Lower lobe of right lung (tissue), 2 donors: ENCODE measurements around the gene UNC5CL. TPM values are rescaled to one million over a fixed set of nuclear protein-coding genes. Genes with fewer than 3 reads are reported as not detected.

ENCODE experiments used
- ATAC-seq, 2 donors: fragments of 200-7000 bp; cut with Tn5 transposase; one replicate each; pipeline ENCODE4 v1.9.1; 2020 to 2022; ENCODE audit warnings: mild to moderate bottlenecking in 2 of 2, moderate library complexity in 2 of 2
- DNase-seq: peaks from one replicate; pipeline ENCODE4 v3.0.0-alpha.2; 2020
- H3K27ac ChIP-seq: fragments of 200-600 bp; one replicate; pipeline ENCODE4 v1.8.0; 2022
- H3K27me3 ChIP-seq: fragments of 200-600 bp; one replicate; pipeline ENCODE4 v1.8.0; 2022; ENCODE audit warnings: low read depth
- H3K36me3 ChIP-seq: fragments of 200-600 bp; one replicate; pipeline ENCODE4 v1.8.0; 2022; ENCODE audit warnings: mild to moderate bottlenecking
- H3K4me1 ChIP-seq: fragments of 200-600 bp; one replicate; pipeline ENCODE4 v1.8.0; 2022
- H3K4me3 ChIP-seq: fragments of 200-600 bp; one replicate; pipeline ENCODE4 v1.8.0; 2022; ENCODE audit warnings: mild to moderate bottlenecking
- H3K9me3 ChIP-seq: fragments of 200-600 bp; one replicate; pipeline ENCODE4 v1.8.0; 2022
- CTCF ChIP-seq: fragments of 200-600 bp; IDR thresholded peaks from one replicate; pipeline ENCODE4 v1.8.0; 2022; ENCODE audit warnings: antibody characterized with exemption, mild to moderate bottlenecking
- intact Hi-C: fragments of 100-400 bp; cut with DNase I; formaldehyde crosslinking; loops from one replicate; pipeline ENCODE4 v1.11.0; 2022
- total RNA-seq: library from RNA; stranded (reverse); fragmentation: NEBNext Ultra II Directional; extraction: Animal tissue kit (Norgen Biotek cat#: 25700); gene quantifications from one replicate; pipeline ENCODE4 v1.2.1, GENCODE V29; 2021
- donor health status: DM: no; HTN: yes; CAD: no; lungs with severe emphysema.

The UNC5CL gene
- total RNA-seq, 1 donor from 2014 or later, result 1.1 TPM

- Histone ChIP-seq H3K27me3 (no peaks in the 10 kb centered on the region), H3K27ac (no peak within 1 kb of the TSS), H3K36me3 (no peaks in the 10 kb centered on the region), H3K4me3 (no peak within 1 kb of the TSS), H3K4me1 (no peaks in the 10 kb centered on the region), H3K9me3 (no peaks in the 10 kb centered on the region)
- DNase-seq, result no peak
- no peak for ATAC-seq
- TF ChIP-seq CTCF, result no peak
- intact Hi-C loops, result no loop called here
Measured at GRCh38 chr6:41042226-41043055, 3.4 kb upstream of the UNC5CL start, which contains the start of gene TSPO2. TSPO2 (plus strand) TSS chr6:41042467; CDS start chr6:41042986, 519 bp downstream.

GRCh38 chr6:41040940-41041536 lies 2.0 kb upstream of the UNC5CL start:
- intact Hi-C loops, result no loop called here
- H3K27ac ChIP-seq, result no peak overlapping the region
- H3K36me3 ChIP-seq, result no peaks in the 10 kb centered on the region
- DNase-seq (no peak), ATAC-seq (no peak)
- no peak for TF ChIP-seq CTCF
- H3K4me3 ChIP-seq, result no peak overlapping the region
- H3K4me1 ChIP-seq, result no peaks in the 10 kb centered on the region
- H3K27me3 ChIP-seq, result no peaks in the 10 kb centered on the region
- H3K9me3 ChIP-seq, result no peaks in the 10 kb centered on the region

- intact Hi-C loops, result no loop called here
- ATAC-seq, result peak; percentile 34 to 77
- no peaks in the 10 kb centered on the region for H3K4me1 ChIP-seq
- H3K4me3 ChIP-seq, result no peak overlapping the region
- H3K36me3 ChIP-seq, result no peaks in the 10 kb centered on the region
- H3K9me3 ChIP-seq, result no peaks in the 10 kb centered on the region
- DNase-seq, result no peak
- no peak for TF ChIP-seq CTCF
- H3K27me3 ChIP-seq, result no peaks in the 10 kb centered on the region
- no peak overlapping the region for H3K27ac ChIP-seq
Measured at GRCh38 chr6:41040101-41040939, 1.3 kb upstream of the UNC5CL start.

- Histone ChIP-seq H3K4me3 (no peak overlapping the region), H3K36me3 (no peaks in the 10 kb centered on the region)
- intact Hi-C loops, result no loop called here
Measured at GRCh38 chr6:41038205-41038604, 816 bp downstream of the UNC5CL start.

More at GRCh38 chr6:41038205-41038604, 816 bp downstream of the UNC5CL start:
- TF ChIP-seq CTCF, result no peak
- ATAC-seq, result no peak
- no peaks in the 10 kb centered on the region for H3K27me3 ChIP-seq
- H3K9me3 ChIP-seq, result no peaks in the 10 kb centered on the region
- DNase-seq, result no peak
- no peaks in the 10 kb centered on the region for H3K4me1 ChIP-seq
- no peak overlapping the region for H3K27ac ChIP-seq
